Epithelial cell of proximal tubule (primary cell): ENCODE measurements around the gene METTL14. TPM values are rescaled to one million over a fixed set of nuclear protein-coding genes. Genes with fewer than 3 reads are reported as not detected.

Experiments used
- DNase-seq: peaks from one replicate; pipeline ENCODE4 v3.0.0-alpha.2; 2011; ENCODE audit warnings: low read depth
- H3K4me3 ChIP-seq: 2 replicates; pipeline ENCODE4 v1.5.1; 2011; ENCODE audit warnings: low read depth, mild to moderate bottlenecking, low read length
- CTCF ChIP-seq: conservative IDR thresholded peaks from 2 replicates; pipeline ENCODE4 v1.5.1; 2012; ENCODE audit warnings: low read depth, mild to moderate bottlenecking, low read length
- total RNA-seq: library from RNA; depleted of rRNA; stranded (reverse); fragments of >200 nt; gene quantifications from 2 replicates; pipeline ENCODE4 v1.2.3, GENCODE V29; 2015

METTL14 gene
- total RNA-seq, 1 donor from 2014 or later = 55.5 TPM

- no peak for DNase-seq
- H3K4me3 ChIP-seq = no peak overlapping the region
- TF ChIP-seq CTCF = no peak
Measured at GRCh38 chr4:118753096-118753495, 67.9 kb downstream of the METTL14 start.

GRCh38 chr4:118753685-118754084 is 68.5 kb downstream of the METTL14 start:
- no peak overlapping the region for H3K4me3 ChIP-seq
- TF ChIP-seq CTCF = no peak
- no peak for DNase-seq

GRCh38 chr4:118754890-118755289 is 69.7 kb downstream of the METTL14 start:
- no peak for DNase-seq
- H3K4me3 ChIP-seq = no peak overlapping the region
- no peak for TF ChIP-seq CTCF

GRCh38 chr4:118755438-118756226 is 70.4 kb downstream of the METTL14 start:
- no peak overlapping the region for H3K4me3 ChIP-seq
- TF ChIP-seq CTCF = no peak
- DNase-seq = no peak

- H3K4me3 ChIP-seq = no peak overlapping the region
- no peak for TF ChIP-seq CTCF
- DNase-seq = no peak
Measured at GRCh38 chr4:118756429-118756828, 71.2 kb downstream of the METTL14 start.

- DNase-seq = no peak
- no peak overlapping the region for H3K4me3 ChIP-seq
- no peak for TF ChIP-seq CTCF
Measured at GRCh38 chr4:118756958-118757357, 71.8 kb downstream of the METTL14 start.

GRCh38 chr4:118757761-118758251 is 72.6 kb downstream of the METTL14 start:
- no peak overlapping the region for H3K4me3 ChIP-seq
- no peak for TF ChIP-seq CTCF
- no peak for DNase-seq
